Left hindlimb (tissue), 1 donor: ENCODE results near the gene KIF23.
"Not testable (repeated sequence)": the region's sequence is repeated elsewhere in the genome, so short reads cannot be mapped to it uniquely, and the experiment has no call there.

Source experiments
- DNase-seq: peaks from one replicate; pipeline ENCODE4 v3.0.0-alpha.2; 2018

The KIF23 gene

GRCh38 chr15:69439623-69440022 lies 25.5 kb downstream of the KIF23 start:
- DNase-seq: no peak

GRCh38 chr15:69443032-69443611 lies 29.0 kb downstream of the KIF23 start:
- DNase-seq: no peak

- no peak for DNase-seq
These were observed 30.5 kb downstream of the KIF23 start for GRCh38 chr15:69444686-69445085.

- no peak for DNase-seq
These were observed 32.8 kb downstream of the KIF23 start for GRCh38 chr15:69446953-69447352.

- not testable (repeated sequence) for DNase-seq
These were observed 36.1 kb downstream of the KIF23 start for GRCh38 chr15:69450221-69450620.

- no peak for DNase-seq
These were observed 37.0 kb downstream of the KIF23 start for GRCh38 chr15:69450968-69451695.

GRCh38 chr15:69451951-69452691 lies 38.0 kb downstream of the KIF23 start:
- no peak for DNase-seq

- peak; percentile 95 for DNase-seq
These were observed 38.8 kb downstream of the KIF23 start, which contains the start of gene RPLP1 for GRCh38 chr15:69452692-69453521. Gene RPLP1, plus strand, starts transcription at chr15:69452818. Its CDS starts 131 bp downstream, at chr15:69452949.

GRCh38 chr15:69454953-69455352 lies 40.8 kb downstream of the KIF23 start:
- DNase-seq: no peak

- no peak for DNase-seq
These were observed 42.3 kb downstream of the KIF23 start for GRCh38 chr15:69456208-69457166.

- no peak for DNase-seq
These were observed 43.4 kb downstream of the KIF23 start for GRCh38 chr15:69457304-69458280.

- no peak for DNase-seq
These were observed 44.9 kb downstream of the KIF23 start for GRCh38 chr15:69459066-69459465.

- DNase-seq: no peak
These were observed 46.3 kb downstream of the KIF23 start for GRCh38 chr15:69460481-69460880.

- no peak for DNase-seq
These were observed 47.9 kb downstream of the KIF23 start for GRCh38 chr15:69462030-69462492.

GRCh38 chr15:69462493-69463181 lies 48.5 kb downstream of the KIF23 start:
- DNase-seq: peak; percentile 98

GRCh38 chr15:69463182-69463756 lies 49.1 kb downstream of the KIF23 start:
- no peak for DNase-seq

- no peak for DNase-seq
These were observed 51.1 kb downstream of the KIF23 start for GRCh38 chr15:69465253-69465652.

- no peak for DNase-seq
These were observed 52.6 kb downstream of the KIF23 start for GRCh38 chr15:69466733-69467132.

- no peak for DNase-seq
These were observed 53.5 kb downstream of the KIF23 start for GRCh38 chr15:69467636-69468035.
